ENCODE results near the gene FERMT2. TPM values are rescaled to one million over a fixed set of nuclear protein-coding genes. Genes with fewer than 3 reads are reported as not detected.

The FERMT2 gene
- total RNA-seq, 1 donor from 2014 or later: 64.2 TPM

GRCh38 chr14:52992236-52992870 lies 41.5 kb upstream of the FERMT2 start:
- no peak for TF ChIP-seq CTCF (conservative IDR thresholded peaks at IDR 0.05)
- H3K4me3 Mint-ChIP-seq: no peak overlapping the region
- no peaks in the 10 kb centered on the region for H3K9me3 Mint-ChIP-seq
- H3K27me3 Mint-ChIP-seq (ENCODE audit: low read depth): no peaks in the 10 kb centered on the region
- no peak for DNase-seq (ENCODE audit: low read depth, low spot score)
- H3K4me1 Mint-ChIP-seq: no peaks in the 10 kb centered on the region
- no peak overlapping the region for H3K27ac Mint-ChIP-seq (ENCODE audit: unreplicated experiment)
- H3K36me3 Mint-ChIP-seq (ENCODE audit: low read depth): no peaks in the 10 kb centered on the region

- DNase-seq (ENCODE audit: low read depth, low spot score): no peak
- no peaks in the 10 kb centered on the region for H3K27me3 Mint-ChIP-seq (ENCODE audit: low read depth)
- peaks cover 2% of the 10 kb centered on the region for H3K36me3 Mint-ChIP-seq (ENCODE audit: low read depth)
Measured at GRCh38 chr14:52988139-52988538, 37.3 kb upstream of the FERMT2 start.

GRCh38 chr14:52987514-52987913 lies 36.7 kb upstream of the FERMT2 start:
- H3K4me3 Mint-ChIP-seq: no peak overlapping the region
- no peaks in the 10 kb centered on the region for H3K4me1 Mint-ChIP-seq
- H3K27me3 Mint-ChIP-seq (ENCODE audit: low read depth): no peaks in the 10 kb centered on the region
- peaks cover 2% of the 10 kb centered on the region for H3K9me3 Mint-ChIP-seq
- TF ChIP-seq CTCF (conservative IDR thresholded peaks at IDR 0.05): no peak
- DNase-seq (ENCODE audit: low read depth, low spot score): no peak
- H3K27ac Mint-ChIP-seq (ENCODE audit: unreplicated experiment): no peak overlapping the region
- peaks cover 2% of the 10 kb centered on the region for H3K36me3 Mint-ChIP-seq (ENCODE audit: low read depth)

More at GRCh38 chr14:52988139-52988538, 37.3 kb upstream of the FERMT2 start:
- Mint-ChIP-seq H3K4me1 (no peaks in the 10 kb centered on the region), H3K9me3 (peaks cover 2% of the 10 kb centered on the region), H3K4me3 (no peak overlapping the region), H3K27ac (ENCODE audit: unreplicated experiment) (no peak overlapping the region)
- no peak for TF ChIP-seq CTCF (conservative IDR thresholded peaks at IDR 0.05)

- Mint-ChIP-seq H3K4me1 (no peaks in the 10 kb centered on the region), H3K4me3 (no peak overlapping the region), H3K27me3 (ENCODE audit: low read depth) (no peaks in the 10 kb centered on the region), H3K36me3 (ENCODE audit: low read depth) (peaks cover 2% of the 10 kb centered on the region), H3K9me3 (peaks cover 2% of the 10 kb centered on the region), H3K27ac (ENCODE audit: unreplicated experiment) (no peak overlapping the region)
- DNase-seq (ENCODE audit: low read depth, low spot score): no peak
- no peak for TF ChIP-seq CTCF (conservative IDR thresholded peaks at IDR 0.05)
Measured at GRCh38 chr14:52987042-52987441, 36.2 kb upstream of the FERMT2 start.

GRCh38 chr14:52977798-52978197 lies 26.9 kb upstream of the FERMT2 start:
- H3K27me3 Mint-ChIP-seq (ENCODE audit: low read depth): no peaks in the 10 kb centered on the region
- H3K9me3 Mint-ChIP-seq: no peaks in the 10 kb centered on the region
- H3K27ac Mint-ChIP-seq (ENCODE audit: unreplicated experiment): no peak overlapping the region
- H3K4me1 Mint-ChIP-seq: no peaks in the 10 kb centered on the region
- TF ChIP-seq CTCF (conservative IDR thresholded peaks at IDR 0.05): no peak
- DNase-seq (ENCODE audit: low read depth, low spot score): no peak
- H3K36me3 Mint-ChIP-seq (ENCODE audit: low read depth): no peaks in the 10 kb centered on the region
- no peak overlapping the region for H3K4me3 Mint-ChIP-seq

All from neural crest cell (in vitro differentiated cells).